Breast epithelium (tissue), 4 donors: Measurements from ENCODE around the gene GLCE. TPM values are rescaled to one million over a fixed set of nuclear protein-coding genes. Genes with fewer than 3 reads are reported as not detected.

Experiments used
- DNase-seq, 2 donors: peaks; one replicate each; pipeline ENCODE4 v3.0.0-alpha.2; 2019; ENCODE audit warnings: low spot score in 2 of 2
- H3K27ac ChIP-seq, 2 donors: fragments of 200-600 bp; sonication (generic) in 1 of 2; one replicate each; pipeline ENCODE4 v1.5.1; 2016 to 2019; ENCODE audit warnings: mild to moderate bottlenecking in 1 of 2
- H3K27me3 ChIP-seq, 2 donors: fragments of 200-600 bp; sonication (generic) in 1 of 2; one replicate each; pipeline versions ENCODE4 v1.5.1 to v1.6.0; 2017 to 2019; ENCODE audit warnings: control low read depth in 1 of 2, mild to moderate bottlenecking in 1 of 2
- H3K36me3 ChIP-seq: fragments of 200-600 bp; one replicate; pipeline ENCODE4 v1.5.1; 2019
- H3K4me1 ChIP-seq, 2 donors: fragments of 200-600 bp; sonication (generic); one replicate each; pipeline ENCODE4 v1.5.1; 2016 to 2019; ENCODE audit warnings: control low read depth in 1 of 2
- H3K4me3 ChIP-seq, 3 donors: fragments of 200-600 bp; sonication (generic); 1 replicate in 2 of 3; 2 replicates in 1 of 3; pipeline ENCODE4 v1.5.1; 2016 to 2019; ENCODE audit warnings: mild to moderate bottlenecking in 3 of 3, moderate library complexity in 2 of 3
- H3K9me3 ChIP-seq, 2 donors: fragments of 200-600 bp; sonication (generic) in 1 of 2; one replicate each; pipeline ENCODE4 v1.5.1; 2016 to 2019; ENCODE audit warnings: control low read depth in 1 of 2
- CTCF ChIP-seq, 3 donors: fragments of 450-650 bp; IDR thresholded peaks; one replicate each; pipeline ENCODE4 v1.5.1; 2016 to 2017; ENCODE audit warnings: antibody characterized with exemption in 3 of 3, mild to moderate bottlenecking in 3 of 3, moderate library complexity in 3 of 3
- POLR2A ChIP-seq: fragments of 450-650 bp; IDR thresholded peaks from one replicate; pipeline ENCODE4 v1.6.1; 2016; ENCODE audit warnings: antibody characterized with exemption, mild to moderate bottlenecking, moderate library complexity
- POLR2AphosphoS5 ChIP-seq, 3 donors: sonication (generic); formaldehyde crosslinking; IDR thresholded peaks; one replicate each; pipeline ENCODE4 v1.6.1; 2017; ENCODE audit warnings: antibody characterized with exemption in 3 of 3
- intact Hi-C: fragments of 100-400 bp; cut with DNase I; formaldehyde crosslinking; loops from one replicate; pipeline ENCODE4 v1.15.1; 2023; ENCODE audit warnings: low total_unique reads
- total RNA-seq, 3 donors: library from RNA; depleted of rRNA; stranded (reverse); fragments of >200 nt; gene quantifications; one replicate each; pipeline ENCODE4 v1.1.0, GENCODE V29; 2016

GLCE gene
- 10 to 100 TPM; 15.0 to 52.2 (median 28.8) TPM for total RNA-seq

GRCh38 chr15:69160141-69160993, at the start of gene GLCE:
Gene GLCE, plus strand, starts transcription at chr15:69160635. Its CDS starts 95,172 bp downstream, at chr15:69255807.
- H3K27ac ChIP-seq = peak within 1 kb of the TSS; percentile 90 to 91
- no peaks in the 10 kb centered on the region for H3K27me3 ChIP-seq
- H3K9me3 ChIP-seq = no peaks in the 10 kb centered on the region
- no peaks in the 10 kb centered on the region for H3K36me3 ChIP-seq
- intact Hi-C loops = no loop called here
- no peaks in the 10 kb centered on the region for H3K4me1 ChIP-seq
- DNase-seq = peak; percentile 96
- TF ChIP-seq POLR2A (peak; percentile 52), POLR2AphosphoS5 (IDR thresholded peaks at IDR 0.05) (peak; percentile 60 to 81 (median 68)), CTCF (IDR thresholded peaks at IDR 0.05) (peak in 1 of 3 donors; percentile 9)
- peak within 1 kb of the TSS; percentile 85 to 95 (median 95) for H3K4me3 ChIP-seq

GRCh38 chr15:69114331-69114928, 46.0 kb upstream of the GLCE start:
- DNase-seq = no peak
- peaks cover 0 to 9% of the 10 kb centered on the region in 2 donors for H3K4me1 ChIP-seq
- intact Hi-C loops = no loop called here

GRCh38 chr15:69115031-69115430, 45.4 kb upstream of the GLCE start:
- TF ChIP-seq CTCF (IDR thresholded peaks at IDR 0.05) (no peak), POLR2AphosphoS5 (IDR thresholded peaks at IDR 0.05) (no peak), POLR2A (no peak)
- H3K4me1 ChIP-seq = peaks cover 0 to 9% of the 10 kb centered on the region in 2 donors
- intact Hi-C loops = no loop called here
- no peak overlapping the region for H3K27ac ChIP-seq
- no peaks in the 10 kb centered on the region for H3K9me3 ChIP-seq
- DNase-seq = no peak
- H3K4me3 ChIP-seq = no peak overlapping the region
- H3K36me3 ChIP-seq = no peaks in the 10 kb centered on the region
- H3K27me3 ChIP-seq = no peaks in the 10 kb centered on the region

More at GRCh38 chr15:69114331-69114928, 46.0 kb upstream of the GLCE start:
- TF ChIP-seq CTCF (IDR thresholded peaks at IDR 0.05) = no peak
- Histone ChIP-seq H3K27ac (no peak overlapping the region), H3K36me3 (no peaks in the 10 kb centered on the region), H3K4me3 (no peak overlapping the region), H3K9me3 (no peaks in the 10 kb centered on the region), H3K27me3 (no peaks in the 10 kb centered on the region)

GRCh38 chr15:69116391-69116790, 44.0 kb upstream of the GLCE start:
- no peaks in the 10 kb centered on the region for H3K27me3 ChIP-seq
- H3K36me3 ChIP-seq = no peaks in the 10 kb centered on the region
- DNase-seq = no peak
- no peaks in the 10 kb centered on the region for H3K9me3 ChIP-seq
- peaks cover 0 to 9% of the 10 kb centered on the region in 2 donors for H3K4me1 ChIP-seq
- no peak for TF ChIP-seq POLR2AphosphoS5 (IDR thresholded peaks at IDR 0.05)
- TF ChIP-seq POLR2A = no peak
- TF ChIP-seq CTCF (IDR thresholded peaks at IDR 0.05) = no peak
- H3K4me3 ChIP-seq = no peak overlapping the region
- intact Hi-C loops = no loop called here
- H3K27ac ChIP-seq = no peak overlapping the region

GRCh38 chr15:69117431-69117871, 43.0 kb upstream of the GLCE start:
- H3K27me3 ChIP-seq = no peaks in the 10 kb centered on the region
- H3K9me3 ChIP-seq = no peaks in the 10 kb centered on the region
- intact Hi-C loops = no loop called here
- no peak for DNase-seq
- H3K4me3 ChIP-seq = no peak overlapping the region
- TF ChIP-seq POLR2A (no peak), POLR2AphosphoS5 (IDR thresholded peaks at IDR 0.05) (no peak), CTCF (IDR thresholded peaks at IDR 0.05) (no peak)
- H3K36me3 ChIP-seq = no peaks in the 10 kb centered on the region
- peaks cover 0 to 9% of the 10 kb centered on the region in 2 donors for H3K4me1 ChIP-seq
- peak overlapping the region; percentile 32 to 55 for H3K27ac ChIP-seq
